Body of pancreas (tissue), 4 donors: ENCODE results near the gene TREML1. TPM values are rescaled to one million over a fixed set of nuclear protein-coding genes. Genes with fewer than 3 reads are reported as not detected.

Source experiments
- ATAC-seq: fragments of 150-250 bp; one replicate; pipeline ENCODE4 v1.9.1; 2016
- DNase-seq, 4 donors: peaks; one replicate each; pipeline ENCODE4 v3.0.0-alpha.2; 2019
- H3K27ac ChIP-seq, 4 donors: fragments of 200-600 bp; sonication (generic); 1 replicate in 3 of 4; 2 replicates in 1 of 4; pipeline versions ENCODE4 v1.5.1 to v1.6.1; 2016 to 2019; ENCODE audit warnings: mild to moderate bottlenecking in 1 of 4, mixed read lengths in 1 of 4, moderate library complexity in 1 of 4
- H3K27me3 ChIP-seq, 2 donors: fragments of 200-600 bp; sonication (generic); one replicate each; pipeline ENCODE4 v1.6.0; 2016; ENCODE audit warnings: mild to moderate bottlenecking in 1 of 2
- H3K36me3 ChIP-seq, 2 donors: fragments of 200-600 bp; sonication (generic); replicated peaks in 1 of 2; 2 replicates each; pipeline ENCODE4 v1.5.1; 2016; ENCODE audit warnings: low read depth in 2 of 2; ENCODE audit not compliant: insufficient read depth in 1 of 2
- H3K4me1 ChIP-seq: fragments of 200-600 bp; sonication (generic); one replicate; pipeline ENCODE4 v1.6.0; 2016
- H3K4me3 ChIP-seq, 2 donors: fragments of 200-600 bp; sonication (generic); 1 replicate in 1 of 2; 2 replicates in 1 of 2; pipeline ENCODE4 v1.5.1; 2016 to 2019
- H3K9me3 ChIP-seq, 3 donors: fragments of 200-600 bp; sonication (generic); 1 replicate in 2 of 3; 2 replicates in 1 of 3; pipeline ENCODE4 v1.5.1; 2016
- POLR2A ChIP-seq, 3 donors: fragments of 450-650 bp; IDR thresholded peaks; one replicate each; pipeline ENCODE4 v1.6.1; 2016; ENCODE audit warnings: antibody characterized with exemption in 3 of 3, mild to moderate bottlenecking in 2 of 3
- WGBS, 2 donors: methylation state at CpG; one replicate each; pipeline ENCODE4 v1.1.5; 2017; 5-methylcytosine and 5-hydroxymethylcytosine counted together
- intact Hi-C: fragments of 100-400 bp; cut with DNase I; formaldehyde crosslinking; loops from one replicate; pipeline ENCODE4 v1.15.1; 2023
- total RNA-seq, 2 donors: library from RNA; depleted of rRNA; stranded (reverse); fragments of >200 nt; gene quantifications; one replicate each; pipeline ENCODE4 v1.1.0, GENCODE V29; 2016
- TF ChIP-seq, protein P1 (sequence below), 7 experiments: fragments of 450-650 bp in 4 of 7; fragments of 200-600 bp in 3 of 7; sonication (generic) in 3 of 7; IDR thresholded peaks; one replicate each; pipeline ENCODE4 v1.5.1; 2016 to 2019; ENCODE audit warnings: antibody characterized with exemption in 7 of 7

TREML1 gene
- total RNA-seq, 2 donors from 2014 or later = not detected

DNA sequence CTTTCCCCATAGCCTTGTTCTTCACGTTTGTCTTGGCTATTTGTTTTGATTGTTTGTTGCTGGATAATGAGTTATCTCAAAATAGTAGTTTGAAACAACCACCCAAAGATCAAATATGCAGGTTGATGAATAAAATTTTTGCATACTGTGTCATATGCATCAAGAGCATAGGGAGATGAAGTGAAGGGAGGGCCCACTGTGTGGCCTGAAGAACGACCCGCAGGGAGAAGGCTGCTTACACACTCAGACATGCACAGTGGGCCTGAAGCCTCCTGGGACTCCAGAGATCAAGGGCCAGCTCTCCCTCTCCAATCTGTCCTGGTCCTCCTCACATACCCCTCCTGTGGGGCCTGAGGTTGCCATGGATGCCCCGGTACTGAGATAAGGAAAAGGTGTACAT lies 25.0 kb upstream of the TREML1 start:
- Histone ChIP-seq H3K4me3 (no peak overlapping the region), H3K4me1 (no peaks in the 10 kb centered on the region), H3K9me3 (no peaks in the 10 kb centered on the region), H3K27me3 (no peaks in the 10 kb centered on the region), H3K36me3 (no peaks in the 10 kb centered on the region), H3K27ac (no peak overlapping the region)
- TF ChIP-seq, protein P1, sequence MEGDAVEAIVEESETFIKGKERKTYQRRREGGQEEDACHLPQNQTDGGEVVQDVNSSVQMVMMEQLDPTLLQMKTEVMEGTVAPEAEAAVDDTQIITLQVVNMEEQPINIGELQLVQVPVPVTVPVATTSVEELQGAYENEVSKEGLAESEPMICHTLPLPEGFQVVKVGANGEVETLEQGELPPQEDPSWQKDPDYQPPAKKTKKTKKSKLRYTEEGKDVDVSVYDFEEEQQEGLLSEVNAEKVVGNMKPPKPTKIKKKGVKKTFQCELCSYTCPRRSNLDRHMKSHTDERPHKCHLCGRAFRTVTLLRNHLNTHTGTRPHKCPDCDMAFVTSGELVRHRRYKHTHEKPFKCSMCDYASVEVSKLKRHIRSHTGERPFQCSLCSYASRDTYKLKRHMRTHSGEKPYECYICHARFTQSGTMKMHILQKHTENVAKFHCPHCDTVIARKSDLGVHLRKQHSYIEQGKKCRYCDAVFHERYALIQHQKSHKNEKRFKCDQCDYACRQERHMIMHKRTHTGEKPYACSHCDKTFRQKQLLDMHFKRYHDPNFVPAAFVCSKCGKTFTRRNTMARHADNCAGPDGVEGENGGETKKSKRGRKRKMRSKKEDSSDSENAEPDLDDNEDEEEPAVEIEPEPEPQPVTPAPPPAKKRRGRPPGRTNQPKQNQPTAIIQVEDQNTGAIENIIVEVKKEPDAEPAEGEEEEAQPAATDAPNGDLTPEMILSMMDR (IDR thresholded peaks at IDR 0.05) = no peak
- no peak for TF ChIP-seq POLR2A (IDR thresholded peaks at IDR 0.05)
- whole genome bisulfite sequencing, 2 donors = 40 to 54% methylated on average over 4 of the region's 4 CpGs
- intact Hi-C loops = no loop called here
- no peak for DNase-seq
- ATAC-seq = no peak

DNA sequence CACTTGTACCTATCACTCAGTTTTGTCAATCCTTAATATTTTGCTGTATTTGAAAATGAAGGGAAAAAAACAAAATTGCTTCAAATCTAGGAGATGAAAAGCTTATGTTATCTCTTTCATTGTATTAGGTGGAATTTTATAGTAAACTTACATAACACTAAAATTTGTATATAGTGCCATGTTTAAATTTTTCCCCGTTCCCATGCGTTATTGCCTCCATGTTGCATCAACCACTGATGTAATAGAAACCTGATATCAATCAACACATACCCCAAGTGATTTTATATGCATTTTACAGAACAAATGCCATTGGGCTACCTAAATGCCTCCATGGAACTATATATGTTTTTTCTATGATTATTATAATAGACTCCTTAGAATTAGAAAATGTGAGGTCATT lies 23.5 kb upstream of the TREML1 start:
- ATAC-seq = no peak

DNA sequence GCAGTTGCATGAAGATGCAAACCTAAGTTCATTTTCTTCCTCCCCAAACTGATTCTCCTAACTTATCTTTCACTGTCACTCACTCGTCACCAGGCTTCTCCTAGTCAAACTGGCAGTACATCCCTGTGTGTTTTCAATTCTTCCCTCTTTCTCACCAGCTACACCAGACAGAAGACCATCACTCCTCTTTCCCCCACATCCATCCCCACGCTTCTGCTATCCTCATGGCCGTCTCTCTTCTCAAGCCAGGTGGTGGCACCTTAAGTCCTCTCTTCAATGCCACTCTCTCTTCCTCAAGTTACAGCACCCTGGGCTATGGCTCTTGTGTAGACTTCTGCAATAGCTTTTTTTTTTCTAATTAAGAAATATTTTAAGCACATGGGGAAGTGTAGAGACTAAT lies 23.1 kb upstream of the TREML1 start:
- Histone ChIP-seq H3K9me3 (no peaks in the 10 kb centered on the region), H3K27ac (no peak overlapping the region), H3K4me1 (no peaks in the 10 kb centered on the region), H3K36me3 (no peaks in the 10 kb centered on the region), H3K4me3 (no peak overlapping the region), H3K27me3 (no peaks in the 10 kb centered on the region)
- intact Hi-C loops = no loop called here
- ATAC-seq (no peak), DNase-seq (no peak)
- TF ChIP-seq, protein P1 (IDR thresholded peaks at IDR 0.05) = no peak
- TF ChIP-seq POLR2A (IDR thresholded peaks at IDR 0.05) = no peak
- WGBS, 2 donors = 52 to 59% methylated on average over 3 of the region's 3 CpGs

More for the DNA sequence above, 23.5 kb upstream of the TREML1 start:
- 78 to 88% methylated on average over 2 of the region's 2 CpGs for WGBS, 2 donors
- Histone ChIP-seq H3K4me1 (no peaks in the 10 kb centered on the region), H3K9me3 (no peaks in the 10 kb centered on the region), H3K27me3 (no peaks in the 10 kb centered on the region), H3K4me3 (no peak overlapping the region), H3K36me3 (no peaks in the 10 kb centered on the region), H3K27ac (no peak overlapping the region)
- intact Hi-C loops = no loop called here
- no peak for TF ChIP-seq POLR2A (IDR thresholded peaks at IDR 0.05)
- TF ChIP-seq, protein P1 (IDR thresholded peaks at IDR 0.05) = no peak
- no peak for DNase-seq

DNA sequence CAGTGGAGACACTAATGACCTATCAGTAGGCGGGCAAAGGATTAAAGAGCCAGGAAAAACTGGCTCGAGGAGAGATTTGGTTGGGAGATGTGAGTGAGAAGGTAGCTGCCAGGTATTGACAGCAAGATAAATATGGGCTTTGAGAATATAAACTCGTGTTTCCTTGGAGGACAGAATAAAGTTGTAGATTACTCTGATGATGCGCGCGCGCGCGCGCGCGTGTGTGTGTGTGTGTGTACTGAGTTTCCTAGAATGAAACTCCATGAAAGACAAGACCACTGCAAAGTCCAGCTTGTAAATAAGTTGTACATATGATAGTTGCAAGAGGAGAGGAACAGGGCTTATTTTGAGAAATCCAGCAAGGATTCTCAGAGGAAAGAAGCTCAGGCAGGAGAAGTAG lies 22.0 kb upstream of the TREML1 start:
- ATAC-seq (no peak), DNase-seq (no peak)
- Histone ChIP-seq H3K9me3 (no peaks in the 10 kb centered on the region), H3K4me1 (no peaks in the 10 kb centered on the region), H3K27me3 (no peaks in the 10 kb centered on the region), H3K4me3 (no peak overlapping the region), H3K27ac (no peak overlapping the region), H3K36me3 (no peaks in the 10 kb centered on the region)
- intact Hi-C loops = no loop called here
- TF ChIP-seq, protein P1 (IDR thresholded peaks at IDR 0.05) = no peak
- no peak for TF ChIP-seq POLR2A (IDR thresholded peaks at IDR 0.05)
- WGBS, 2 donors = 77 to 81% methylated on average over 12 of the region's 12 CpGs

DNA sequence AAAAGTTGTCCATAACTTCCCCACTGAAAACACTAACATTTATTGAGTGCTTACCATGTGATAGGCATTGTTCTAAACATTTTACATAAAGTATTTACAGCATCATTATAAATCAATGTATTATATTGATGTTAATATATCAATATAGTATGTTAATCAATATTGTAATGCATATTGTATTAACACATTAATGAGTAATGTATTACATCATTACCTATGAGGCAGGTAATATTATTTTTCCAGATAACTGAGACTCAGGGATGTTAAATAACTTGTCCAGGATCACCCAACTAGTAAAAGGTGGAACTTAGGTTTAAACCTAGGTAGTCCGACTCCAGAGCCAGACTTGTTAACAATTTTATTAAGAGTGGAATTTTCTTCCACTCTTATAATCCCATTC lies 20.9 kb upstream of the TREML1 start:
- H3K27ac ChIP-seq = no peak overlapping the region
- ATAC-seq (no peak), DNase-seq (no peak)
- TF ChIP-seq POLR2A (IDR thresholded peaks at IDR 0.05) = no peak
- TF ChIP-seq, protein P1 (IDR thresholded peaks at IDR 0.05) = no peak
- no peaks in the 10 kb centered on the region for H3K4me1 ChIP-seq
- H3K9me3 ChIP-seq = no peaks in the 10 kb centered on the region
- H3K4me3 ChIP-seq = no peak overlapping the region
- intact Hi-C loops = no loop called here
- 69 to 74% methylated on average over 1 of the region's 1 CpG for WGBS, 2 donors
- no peaks in the 10 kb centered on the region for H3K27me3 ChIP-seq
- H3K36me3 ChIP-seq = no peaks in the 10 kb centered on the region
